Uterus (tissue), 2 donors: ENCODE data around the gene CACNA2D1.

Experiments used
- CTCF ChIP-seq, 4 experiments: fragments of 200-600 bp in 2 of 4; fragments of 450-650 bp in 2 of 4; sonication (generic) in 2 of 4; IDR thresholded peaks; one replicate each; pipeline ENCODE4 v1.5.1; 2016 to 2019; ENCODE audit warnings: antibody characterized with exemption in 4 of 4, mild to moderate bottlenecking in 2 of 4, moderate library complexity in 1 of 4
- POLR2A ChIP-seq, 2 donors: fragments of 450-650 bp; IDR thresholded peaks; one replicate each; pipeline ENCODE4 v1.6.1; 2016; ENCODE audit warnings: antibody characterized with exemption in 2 of 2, mild to moderate bottlenecking in 1 of 2, moderate library complexity in 1 of 2

GRCh38 chr7:82405301-82405700 is 38.3 kb downstream of the CACNA2D1 start:
- TF ChIP-seq CTCF (IDR thresholded peaks at IDR 0.05) (no peak), POLR2A (IDR thresholded peaks at IDR 0.05) (no peak)
